Activated T-helper 17 cell treated with anti-CD3 and anti-CD28 coated beads, Interleukin-2, amount 50 U/mL, for 72 hours (primary cell): ENCODE results near the gene METTL18. TPM values are rescaled to one million over a fixed set of nuclear protein-coding genes. Genes with fewer than 3 reads are reported as not detected.
A peak's percentile ranks its signal among the peaks of the same experiment; 100 is the strongest.

Source experiments
- ATAC-seq: fragments of 150-1000 bp; cut with Tn5 transposase; replicated peaks from 2 replicates; pipeline ENCODE4 v1.10.0; 2021; ENCODE audit warnings: mild to moderate bottlenecking, moderate library complexity
- H3K27ac Mint-ChIP-seq: one replicate; pipeline ENCODE4 v1.8.0; 2022; ENCODE audit warnings: mixed read lengths
- H3K27me3 Mint-ChIP-seq: one replicate; pipeline ENCODE4 v1.8.0; 2022; ENCODE audit warnings: mixed read lengths
- H3K36me3 Mint-ChIP-seq: one replicate; pipeline ENCODE4 v1.8.0; 2022; ENCODE audit warnings: low read depth, mild to moderate bottlenecking, mixed read lengths
- H3K4me1 Mint-ChIP-seq: one replicate; pipeline ENCODE4 v1.8.0; 2022; ENCODE audit warnings: mixed read lengths
- H3K4me3 Mint-ChIP-seq: one replicate; pipeline ENCODE4 v1.8.0; 2022; ENCODE audit warnings: mild to moderate bottlenecking, mixed read lengths
- H3K9me3 Mint-ChIP-seq: one replicate; pipeline ENCODE4 v1.8.0; 2022; ENCODE audit warnings: mixed read lengths
- total RNA-seq, 2 donors: library from RNA; stranded (reverse); gene quantifications; one replicate each; pipeline ENCODE4 v1.2.3, GENCODE V29; 2022

METTL18 gene
- total RNA-seq, 2 donors from 2014 or later, result 8.3 to 10.4 TPM

DNA sequence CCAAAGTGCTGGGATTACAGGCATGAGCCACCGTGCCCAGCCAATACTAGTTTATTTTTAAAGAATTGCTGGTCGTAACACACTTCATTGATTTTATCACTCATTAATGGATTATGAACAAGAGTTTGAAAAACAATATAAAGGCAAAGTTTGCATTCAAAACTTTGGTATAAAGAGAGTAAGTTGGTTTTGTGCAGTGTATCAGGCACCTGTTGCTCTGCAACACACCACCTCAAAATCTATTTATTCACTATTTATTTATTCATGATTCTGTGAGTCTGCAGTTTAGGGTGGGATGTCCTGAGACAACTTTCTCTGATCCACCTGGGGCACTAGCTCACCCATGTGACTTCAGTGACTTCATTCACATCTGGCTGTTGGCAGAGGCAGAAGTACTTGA lies 10.2 kb upstream of the METTL18 start:
- Mint-ChIP-seq H3K27ac (no peak overlapping the region), H3K4me3 (no peak overlapping the region), H3K4me1 (no peaks in the 10 kb centered on the region), H3K9me3 (no peaks in the 10 kb centered on the region), H3K27me3 (no peaks in the 10 kb centered on the region), H3K36me3 (peaks cover 62% of the 10 kb centered on the region)
- ATAC-seq, result no peak

DNA sequence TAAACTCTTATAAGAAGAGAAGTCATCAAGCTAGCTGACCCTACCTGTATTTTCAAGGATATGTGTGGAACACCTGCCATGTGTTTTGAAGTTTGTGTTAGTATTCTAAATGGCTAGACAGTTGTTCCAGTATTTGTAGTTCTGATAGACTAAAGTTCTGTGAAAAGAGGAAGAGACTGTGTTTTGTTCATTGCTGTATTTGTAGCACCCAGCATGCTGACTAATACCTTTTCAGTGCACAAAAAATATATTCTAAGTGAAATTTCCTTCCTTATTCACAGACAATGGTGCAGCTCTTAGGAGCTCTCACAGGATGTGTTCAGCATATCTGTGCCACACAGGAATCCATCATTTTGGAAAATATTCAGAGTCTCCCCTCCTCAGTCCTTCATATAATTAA lies 8.2 kb upstream of the METTL18 start:
- H3K27me3 Mint-ChIP-seq, result no peaks in the 10 kb centered on the region
- no peak for ATAC-seq
- no peak overlapping the region for H3K4me3 Mint-ChIP-seq
- peaks cover 2% of the 10 kb centered on the region for H3K4me1 Mint-ChIP-seq
- H3K9me3 Mint-ChIP-seq, result no peaks in the 10 kb centered on the region
- H3K27ac Mint-ChIP-seq, result no peak overlapping the region
- H3K36me3 Mint-ChIP-seq, result peaks cover 50% of the 10 kb centered on the region

DNA sequence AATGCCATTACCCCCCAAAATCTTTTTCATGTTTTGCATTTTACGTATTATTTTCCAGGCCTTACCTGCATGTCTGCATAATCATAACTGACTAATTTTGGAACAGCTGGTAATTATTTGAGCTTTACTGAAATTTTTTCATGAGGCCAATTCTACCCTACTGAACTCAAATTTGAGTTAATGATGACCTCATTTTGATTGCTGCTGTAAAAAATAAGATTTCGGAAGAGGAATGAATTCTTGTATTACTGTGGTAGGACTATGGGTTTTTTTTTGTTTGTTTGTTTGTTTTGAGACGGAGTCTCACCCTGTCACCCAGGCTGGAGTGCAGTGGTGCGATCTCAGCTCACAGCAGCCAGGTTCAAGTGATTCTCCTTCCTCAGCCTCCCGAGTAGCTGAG lies 2.6 kb upstream of the METTL18 start:
- no peaks in the 10 kb centered on the region for H3K27me3 Mint-ChIP-seq
- peak overlapping the region; percentile 95 for H3K4me3 Mint-ChIP-seq
- H3K9me3 Mint-ChIP-seq, result no peaks in the 10 kb centered on the region
- H3K36me3 Mint-ChIP-seq, result peaks cover 44% of the 10 kb centered on the region
- H3K27ac Mint-ChIP-seq, result no peak overlapping the region
- no peak for ATAC-seq
- H3K4me1 Mint-ChIP-seq, result peaks cover 13% of the 10 kb centered on the region

DNA sequence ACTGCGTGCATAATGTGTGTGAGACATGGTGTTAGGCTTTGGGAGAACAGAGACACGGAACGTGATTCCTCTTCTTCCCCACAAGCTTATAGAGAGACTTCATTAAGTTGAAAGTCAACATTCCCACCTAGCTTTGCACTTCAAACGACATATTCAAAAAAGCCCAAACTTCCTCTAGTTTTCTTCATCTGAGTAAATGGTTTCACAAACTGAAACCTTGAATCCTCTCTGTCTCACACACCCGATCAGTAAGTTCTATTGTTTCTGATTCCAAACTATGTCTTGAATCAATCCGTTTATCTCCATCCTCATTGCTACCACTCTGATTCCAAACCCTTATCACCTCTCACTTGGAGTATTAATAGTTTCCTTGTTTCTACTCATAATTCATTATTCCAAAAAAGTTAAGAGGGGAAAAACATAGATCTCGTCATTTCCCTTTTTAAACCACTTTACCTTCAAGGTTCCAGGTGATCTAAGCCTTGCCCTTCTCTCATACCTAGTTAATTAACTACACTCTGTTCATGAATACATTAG lies 1.6 kb upstream of the METTL18 start:
- Mint-ChIP-seq H3K4me3 (peak overlapping the region; percentile 95), H3K27ac (peak overlapping the region; percentile 94), H3K9me3 (no peaks in the 10 kb centered on the region), H3K27me3 (no peaks in the 10 kb centered on the region), H3K36me3 (peaks cover 43% of the 10 kb centered on the region), H3K4me1 (peaks cover 19% of the 10 kb centered on the region)
- peak; percentile 16 for ATAC-seq

DNA sequence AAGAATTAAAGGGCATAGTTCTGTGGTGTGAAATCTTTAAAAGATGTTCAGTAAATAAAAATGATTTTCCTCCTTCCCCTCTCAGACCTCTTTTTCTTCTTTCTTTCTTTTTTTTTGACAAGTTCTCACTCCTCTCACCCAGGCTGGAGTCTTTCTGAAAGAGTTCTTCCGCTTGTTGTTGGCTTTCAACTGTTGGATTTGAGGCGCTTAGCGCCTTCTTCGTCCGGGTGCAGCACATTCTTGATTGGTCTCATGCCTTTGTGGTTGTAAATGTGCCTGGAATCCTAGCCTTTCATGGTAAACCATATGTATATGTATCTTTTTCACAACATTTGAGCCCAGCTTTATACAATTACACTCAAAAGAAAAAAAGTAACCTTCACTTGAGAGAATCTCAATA lies 980 bp upstream of the METTL18 start:
- no peak for ATAC-seq
- Mint-ChIP-seq H3K9me3 (no peaks in the 10 kb centered on the region), H3K4me3 (peak overlapping the region; percentile 95), H3K36me3 (peaks cover 43% of the 10 kb centered on the region), H3K4me1 (peaks cover 19% of the 10 kb centered on the region), H3K27me3 (no peaks in the 10 kb centered on the region), H3K27ac (peak overlapping the region; percentile 94)

DNA sequence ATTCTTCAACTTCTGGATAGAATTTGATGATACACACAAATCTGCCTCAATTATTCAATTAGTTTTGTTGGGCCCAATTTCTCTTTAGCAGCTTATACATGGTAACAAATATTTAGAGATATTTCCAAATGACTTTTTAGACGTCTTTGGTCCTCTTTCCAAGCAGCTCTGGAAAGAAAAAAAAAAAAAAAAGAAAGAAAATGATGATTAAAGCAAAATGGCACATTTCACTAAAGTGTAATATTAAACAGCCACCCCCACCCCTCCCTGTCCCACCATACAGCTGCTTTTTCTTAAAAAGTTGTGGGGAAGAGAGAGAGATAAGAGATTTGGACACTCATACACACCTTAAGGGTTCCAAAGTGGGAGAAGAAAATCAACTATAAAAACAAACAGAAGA lies 977 bp downstream of the METTL18 start:
- H3K4me3 Mint-ChIP-seq, result peak overlapping the region; percentile 95
- H3K27ac Mint-ChIP-seq, result peak overlapping the region; percentile 94
- no peaks in the 10 kb centered on the region for H3K27me3 Mint-ChIP-seq
- no peak for ATAC-seq
- peaks cover 38% of the 10 kb centered on the region for H3K36me3 Mint-ChIP-seq
- no peaks in the 10 kb centered on the region for H3K9me3 Mint-ChIP-seq
- H3K4me1 Mint-ChIP-seq, result peaks cover 19% of the 10 kb centered on the region

DNA sequence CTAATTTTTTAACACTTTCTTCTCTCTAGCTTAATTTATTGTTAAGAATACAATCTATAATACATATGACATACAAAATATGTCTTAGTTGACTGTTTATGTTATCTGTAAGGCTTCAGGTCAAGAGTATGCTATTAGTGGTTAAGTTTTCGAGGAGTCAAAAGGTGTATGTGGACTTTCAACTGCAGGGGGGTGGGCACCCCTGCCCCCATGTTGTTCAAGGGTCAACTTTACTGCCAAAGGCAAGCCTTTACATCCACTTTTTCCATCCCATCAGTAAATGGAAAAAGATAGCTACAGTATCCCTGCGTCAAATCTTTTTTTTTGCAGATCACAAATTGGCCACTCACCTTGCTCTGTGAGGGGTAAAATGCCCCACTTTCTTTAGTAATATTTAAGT lies 6.3 kb downstream of the METTL18 start:
- Mint-ChIP-seq H3K9me3 (no peaks in the 10 kb centered on the region), H3K4me1 (peaks cover 5% of the 10 kb centered on the region), H3K27ac (no peak overlapping the region), H3K27me3 (peaks cover 14% of the 10 kb centered on the region), H3K36me3 (peaks cover 16% of the 10 kb centered on the region), H3K4me3 (no peak overlapping the region)
- ATAC-seq, result no peak

DNA sequence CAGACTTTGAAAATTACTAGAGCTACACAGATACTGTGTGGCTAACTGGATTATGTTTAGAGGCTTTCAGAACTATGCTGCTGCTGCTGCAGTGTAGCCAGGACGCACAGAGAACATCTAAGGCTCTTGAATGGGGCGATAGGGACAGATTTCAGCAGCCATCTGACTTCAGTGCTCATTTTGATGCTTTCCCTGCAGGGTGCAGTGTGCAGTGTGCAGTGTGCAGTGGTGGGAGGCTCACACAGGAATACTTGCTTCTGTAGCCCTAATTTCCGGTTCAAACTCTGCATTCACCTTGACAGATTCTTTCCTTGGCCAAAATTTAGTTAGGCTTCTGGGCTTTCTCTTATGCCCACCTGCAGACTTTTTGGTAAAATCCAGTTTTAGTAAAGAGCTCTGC lies 7.7 kb downstream of the METTL18 start:
- no peak overlapping the region for H3K27ac Mint-ChIP-seq
- no peak overlapping the region for H3K4me3 Mint-ChIP-seq
- peaks cover 24% of the 10 kb centered on the region for H3K27me3 Mint-ChIP-seq
- H3K4me1 Mint-ChIP-seq, result peaks cover 2% of the 10 kb centered on the region
- no peak for ATAC-seq
- peaks cover 2% of the 10 kb centered on the region for H3K36me3 Mint-ChIP-seq
- H3K9me3 Mint-ChIP-seq, result no peaks in the 10 kb centered on the region

DNA sequence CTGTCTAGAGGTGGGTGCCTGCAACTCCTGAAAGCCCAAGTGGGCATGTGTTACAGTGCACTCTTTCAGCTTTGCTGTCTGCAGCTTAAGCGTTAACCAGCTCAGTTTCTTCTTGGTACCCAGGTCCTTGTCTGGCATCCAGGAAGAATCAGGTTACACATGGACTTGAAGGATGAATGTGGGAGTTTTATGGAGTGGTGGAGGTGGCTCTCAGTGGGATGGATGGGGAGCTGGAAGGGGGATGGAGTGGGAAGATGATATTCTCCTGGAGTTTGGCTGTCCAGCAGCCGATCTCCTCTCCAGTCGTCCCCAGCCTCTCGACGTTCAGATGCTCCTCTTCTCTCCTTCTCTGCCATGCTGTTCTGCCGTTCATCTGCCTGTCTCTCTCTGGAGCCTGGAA lies 9.4 kb downstream of the METTL18 start:
- H3K27ac Mint-ChIP-seq, result no peak overlapping the region
- H3K27me3 Mint-ChIP-seq, result peaks cover 25% of the 10 kb centered on the region
- H3K4me3 Mint-ChIP-seq, result no peak overlapping the region
- H3K36me3 Mint-ChIP-seq, result no peaks in the 10 kb centered on the region
- no peaks in the 10 kb centered on the region for H3K4me1 Mint-ChIP-seq
- no peaks in the 10 kb centered on the region for H3K9me3 Mint-ChIP-seq
- ATAC-seq, result no peak

DNA sequence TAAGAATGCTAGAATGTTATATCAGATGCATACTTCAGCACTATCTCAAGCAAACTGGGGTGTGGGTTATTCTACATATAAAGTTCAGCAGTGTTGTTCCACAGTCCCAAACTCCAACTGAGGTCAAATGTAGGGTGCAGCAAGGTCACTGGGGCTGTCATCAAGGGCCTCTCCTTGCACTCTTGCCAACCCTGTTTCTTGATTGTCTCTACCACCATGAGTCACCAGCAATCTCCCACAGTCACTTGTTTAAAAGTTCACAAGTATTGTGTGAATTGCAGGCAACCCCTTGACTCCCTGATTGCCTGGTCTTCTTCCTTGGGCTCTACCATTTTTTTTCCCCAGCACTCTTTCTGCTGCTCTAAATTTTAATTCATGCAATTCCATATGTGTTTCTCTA lies 10.6 kb downstream of the METTL18 start:
- H3K36me3 Mint-ChIP-seq, result no peaks in the 10 kb centered on the region
- H3K4me1 Mint-ChIP-seq, result no peaks in the 10 kb centered on the region
- H3K27me3 Mint-ChIP-seq, result peaks cover 27% of the 10 kb centered on the region
- ATAC-seq, result no peak
- H3K4me3 Mint-ChIP-seq, result no peak overlapping the region
- H3K9me3 Mint-ChIP-seq, result no peaks in the 10 kb centered on the region
- no peak overlapping the region for H3K27ac Mint-ChIP-seq

DNA sequence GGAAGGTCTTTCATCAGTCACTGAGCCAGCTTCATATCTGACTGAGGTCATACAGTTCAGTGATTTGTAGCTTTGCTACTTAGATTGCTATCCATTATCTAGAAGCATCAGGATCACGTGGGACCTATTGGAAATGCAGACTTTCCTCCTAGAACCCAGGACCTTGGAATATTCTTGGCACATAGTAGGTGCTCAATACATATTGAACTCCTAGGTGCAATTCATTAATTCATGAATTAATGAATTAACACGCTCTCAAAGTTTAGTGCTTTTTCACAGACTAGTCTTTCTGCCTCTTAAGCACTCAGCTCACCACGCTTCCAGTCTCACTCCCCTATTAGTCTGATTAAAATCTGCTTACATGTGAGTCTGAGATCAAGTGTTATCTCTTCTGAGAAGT lies 12.1 kb downstream of the METTL18 start:
- no peak for ATAC-seq
- no peaks in the 10 kb centered on the region for H3K36me3 Mint-ChIP-seq
- no peak overlapping the region for H3K27ac Mint-ChIP-seq
- peaks cover 29% of the 10 kb centered on the region for H3K27me3 Mint-ChIP-seq
- H3K4me3 Mint-ChIP-seq, result no peak overlapping the region
- H3K9me3 Mint-ChIP-seq, result no peaks in the 10 kb centered on the region
- no peaks in the 10 kb centered on the region for H3K4me1 Mint-ChIP-seq

DNA sequence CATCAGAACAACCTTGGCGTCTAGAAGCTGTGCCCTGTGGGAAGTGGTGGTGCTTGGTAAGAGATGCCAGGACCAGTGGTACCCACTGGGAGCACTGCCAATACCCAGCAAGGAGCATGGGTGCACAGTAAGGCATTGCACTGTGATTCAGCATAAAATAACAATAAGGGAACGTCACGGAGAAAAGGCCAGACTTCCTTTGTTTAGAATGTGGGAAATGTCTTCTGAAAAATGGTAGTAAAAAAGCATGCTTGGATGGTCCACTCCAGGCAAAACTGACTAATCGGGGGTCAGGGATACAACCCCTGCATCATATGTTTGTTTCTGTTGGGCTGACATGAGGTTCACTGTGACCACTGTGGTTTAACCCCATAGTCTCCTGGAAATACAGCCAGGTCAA lies 14.7 kb downstream of the METTL18 start:
- no peak overlapping the region for H3K27ac Mint-ChIP-seq
- no peaks in the 10 kb centered on the region for H3K9me3 Mint-ChIP-seq
- H3K4me1 Mint-ChIP-seq, result no peaks in the 10 kb centered on the region
- no peak for ATAC-seq
- peaks cover 21% of the 10 kb centered on the region for H3K27me3 Mint-ChIP-seq
- H3K4me3 Mint-ChIP-seq, result no peak overlapping the region
- H3K36me3 Mint-ChIP-seq, result no peaks in the 10 kb centered on the region

DNA sequence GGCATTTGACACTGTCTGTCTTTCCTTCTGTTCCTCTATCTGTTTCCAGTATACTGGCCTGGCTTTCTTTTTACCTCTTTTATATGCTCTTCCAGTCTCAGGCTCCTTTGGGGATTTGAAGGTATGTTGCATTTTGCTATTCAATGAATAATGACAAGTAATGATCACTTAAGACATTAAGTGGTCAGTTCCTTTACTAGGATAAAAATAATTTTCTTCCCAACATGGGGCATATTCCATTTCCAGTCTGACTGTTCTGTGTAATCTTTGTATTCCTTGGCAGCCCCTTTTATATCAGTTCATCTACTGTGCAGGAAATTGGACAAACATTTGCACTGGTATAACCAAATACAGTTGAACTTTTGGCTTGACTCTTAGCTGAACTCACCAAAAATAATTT lies 15.6 kb downstream of the METTL18 start:
- Mint-ChIP-seq H3K36me3 (no peaks in the 10 kb centered on the region), H3K4me3 (no peak overlapping the region), H3K27ac (no peak overlapping the region), H3K27me3 (peaks cover 16% of the 10 kb centered on the region), H3K4me1 (no peaks in the 10 kb centered on the region), H3K9me3 (no peaks in the 10 kb centered on the region)
- ATAC-seq, result no peak

DNA sequence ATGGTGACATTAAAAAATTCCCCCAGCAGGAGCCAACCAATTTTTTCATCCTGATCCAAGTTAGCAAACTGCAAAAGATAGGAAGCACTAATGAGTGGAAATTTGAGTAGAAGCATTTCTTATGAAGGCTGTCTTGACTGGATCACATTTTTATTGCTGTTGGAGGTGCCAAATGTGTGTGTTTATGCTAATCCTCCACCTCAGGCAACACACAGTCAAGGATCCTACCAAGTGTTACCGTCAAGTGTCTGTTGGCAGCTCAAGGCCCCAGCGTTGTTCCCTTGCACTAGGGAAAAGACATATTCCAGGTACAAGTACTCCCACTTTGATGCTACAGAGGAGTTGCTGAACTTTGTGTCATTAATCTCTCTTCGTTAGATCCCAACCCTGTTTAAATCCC lies 18.3 kb downstream of the METTL18 start:
- Mint-ChIP-seq H3K27ac (no peak overlapping the region), H3K4me3 (no peak overlapping the region), H3K9me3 (no peaks in the 10 kb centered on the region), H3K4me1 (no peaks in the 10 kb centered on the region), H3K27me3 (peaks cover 4% of the 10 kb centered on the region), H3K36me3 (no peaks in the 10 kb centered on the region)
- no peak for ATAC-seq

DNA sequence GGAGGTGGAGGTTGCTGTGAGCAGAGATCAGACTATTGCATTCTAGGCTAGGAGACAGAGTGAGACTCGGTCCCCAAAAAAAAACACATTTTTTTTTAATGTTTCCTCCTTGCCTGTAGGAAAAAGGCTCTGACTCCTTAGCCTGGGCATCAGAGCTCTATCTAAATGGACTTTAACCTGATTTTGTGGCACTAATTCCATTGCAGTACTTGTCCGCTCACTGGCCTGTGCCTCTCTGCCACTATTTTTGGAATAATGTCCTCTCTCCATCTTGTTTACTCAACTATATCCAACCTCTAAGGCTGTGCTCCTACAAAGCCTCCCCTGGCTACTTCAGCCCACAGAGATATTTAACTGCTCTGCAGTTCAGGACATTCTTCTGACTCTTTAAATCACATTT lies 26.5 kb downstream of the METTL18 start:
- Mint-ChIP-seq H3K27me3 (peaks cover 4% of the 10 kb centered on the region), H3K4me1 (no peaks in the 10 kb centered on the region), H3K36me3 (no peaks in the 10 kb centered on the region), H3K27ac (no peak overlapping the region), H3K4me3 (no peak overlapping the region), H3K9me3 (no peaks in the 10 kb centered on the region)
- ATAC-seq, result no peak
